NAMALWA (cell line): Measurements from ENCODE around the gene NCKAP5L.
"Not testable (repeated sequence)": the region's sequence is repeated elsewhere in the genome, so short reads cannot be mapped to it uniquely, and the experiment has no call there.

Experiments used
- DNase-seq: peaks from one replicate; pipeline ENCODE4 v3.0.0-alpha.2; 2015; ENCODE audit warnings: low spot score

Gene NCKAP5L

GRCh38 chr12:49800421-49801140, 27.6 kb downstream of the NCKAP5L start:
- DNase-seq, result no peak

GRCh38 chr12:49798934-49799333, 29.3 kb downstream of the NCKAP5L start:
- no peak for DNase-seq

- DNase-seq, result no peak
Observed at GRCh38 chr12:49798248-49798647, 30.0 kb downstream of the NCKAP5L start.

- DNase-seq, result no peak
Observed at GRCh38 chr12:49797449-49797776, 30.8 kb downstream of the NCKAP5L start.

GRCh38 chr12:49796606-49797448, 31.4 kb downstream of the NCKAP5L start:
- DNase-seq, result no peak

- no peak for DNase-seq
Observed at GRCh38 chr12:49796155-49796554, 32.1 kb downstream of the NCKAP5L start.

GRCh38 chr12:49795654-49796105, 32.5 kb downstream of the NCKAP5L start:
- DNase-seq, result no peak

GRCh38 chr12:49794811-49795653, 33.2 kb downstream of the NCKAP5L start:
- DNase-seq, result no peak

GRCh38 chr12:49794021-49794420, 34.2 kb downstream of the NCKAP5L start:
- no peak for DNase-seq

GRCh38 chr12:49793620-49794019, 34.6 kb downstream of the NCKAP5L start:
- no peak for DNase-seq

- DNase-seq, result no peak
Observed at GRCh38 chr12:49792976-49793580, 35.1 kb downstream of the NCKAP5L start.

GRCh38 chr12:49792181-49792970, 35.8 kb downstream of the NCKAP5L start:
- no peak for DNase-seq

- no peak for DNase-seq
Observed at GRCh38 chr12:49791700-49792099, 36.5 kb downstream of the NCKAP5L start.

- DNase-seq, result no peak
Observed at GRCh38 chr12:49790741-49791555, 37.3 kb downstream of the NCKAP5L start.

- DNase-seq, result no peak
Observed at GRCh38 chr12:49789992-49790391, 38.2 kb downstream of the NCKAP5L start.

- no peak for DNase-seq
Observed at GRCh38 chr12:49787672-49788071, 40.5 kb downstream of the NCKAP5L start.

GRCh38 chr12:49784756-49785409, 43.3 kb downstream of the NCKAP5L start:
- DNase-seq, result no peak

- DNase-seq, result peak; percentile 28
Observed at GRCh38 chr12:49783917-49784676, 44.1 kb downstream of the NCKAP5L start.

- not testable (repeated sequence) for DNase-seq
Observed at GRCh38 chr12:49780914-49781313, 47.3 kb downstream of the NCKAP5L start.
